ENCODE data around the gene ZSCAN30.

DNA sequence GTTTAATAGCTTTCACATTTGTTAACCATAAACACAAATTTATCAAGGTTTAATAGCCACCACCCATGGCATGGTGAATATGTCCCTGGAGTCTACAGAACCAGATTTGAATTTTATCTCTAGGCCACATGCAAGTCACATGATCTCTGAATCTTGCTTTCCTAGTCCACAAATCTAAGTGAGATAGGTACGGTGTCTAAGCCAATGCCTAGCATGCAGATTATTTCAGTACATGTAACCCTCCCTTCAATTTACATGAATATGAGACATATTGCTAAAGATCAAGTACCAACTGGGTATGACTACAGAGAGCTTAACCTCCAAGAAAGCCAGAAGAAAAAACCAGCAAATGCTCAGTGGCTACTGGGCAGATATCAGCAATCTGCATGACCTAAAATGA is 44.2 kb upstream of the ZSCAN30 start:
- TF ChIP-seq, protein P1, sequence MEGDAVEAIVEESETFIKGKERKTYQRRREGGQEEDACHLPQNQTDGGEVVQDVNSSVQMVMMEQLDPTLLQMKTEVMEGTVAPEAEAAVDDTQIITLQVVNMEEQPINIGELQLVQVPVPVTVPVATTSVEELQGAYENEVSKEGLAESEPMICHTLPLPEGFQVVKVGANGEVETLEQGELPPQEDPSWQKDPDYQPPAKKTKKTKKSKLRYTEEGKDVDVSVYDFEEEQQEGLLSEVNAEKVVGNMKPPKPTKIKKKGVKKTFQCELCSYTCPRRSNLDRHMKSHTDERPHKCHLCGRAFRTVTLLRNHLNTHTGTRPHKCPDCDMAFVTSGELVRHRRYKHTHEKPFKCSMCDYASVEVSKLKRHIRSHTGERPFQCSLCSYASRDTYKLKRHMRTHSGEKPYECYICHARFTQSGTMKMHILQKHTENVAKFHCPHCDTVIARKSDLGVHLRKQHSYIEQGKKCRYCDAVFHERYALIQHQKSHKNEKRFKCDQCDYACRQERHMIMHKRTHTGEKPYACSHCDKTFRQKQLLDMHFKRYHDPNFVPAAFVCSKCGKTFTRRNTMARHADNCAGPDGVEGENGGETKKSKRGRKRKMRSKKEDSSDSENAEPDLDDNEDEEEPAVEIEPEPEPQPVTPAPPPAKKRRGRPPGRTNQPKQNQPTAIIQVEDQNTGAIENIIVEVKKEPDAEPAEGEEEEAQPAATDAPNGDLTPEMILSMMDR (IDR thresholded peaks at IDR 0.05; ENCODE audit: low read depth, low read length): no peak
- no peak for TF ChIP-seq MYC (IDR thresholded peaks at IDR 0.05; ENCODE audit: low read depth, low read length)
